ENCODE measurements around the gene OR51A7. TPM values are rescaled to one million over a fixed set of nuclear protein-coding genes. Genes with fewer than 3 reads are reported as not detected.

The OR51A7 gene
- total RNA-seq, 1 donor from 2014 or later: not detected

DNA sequence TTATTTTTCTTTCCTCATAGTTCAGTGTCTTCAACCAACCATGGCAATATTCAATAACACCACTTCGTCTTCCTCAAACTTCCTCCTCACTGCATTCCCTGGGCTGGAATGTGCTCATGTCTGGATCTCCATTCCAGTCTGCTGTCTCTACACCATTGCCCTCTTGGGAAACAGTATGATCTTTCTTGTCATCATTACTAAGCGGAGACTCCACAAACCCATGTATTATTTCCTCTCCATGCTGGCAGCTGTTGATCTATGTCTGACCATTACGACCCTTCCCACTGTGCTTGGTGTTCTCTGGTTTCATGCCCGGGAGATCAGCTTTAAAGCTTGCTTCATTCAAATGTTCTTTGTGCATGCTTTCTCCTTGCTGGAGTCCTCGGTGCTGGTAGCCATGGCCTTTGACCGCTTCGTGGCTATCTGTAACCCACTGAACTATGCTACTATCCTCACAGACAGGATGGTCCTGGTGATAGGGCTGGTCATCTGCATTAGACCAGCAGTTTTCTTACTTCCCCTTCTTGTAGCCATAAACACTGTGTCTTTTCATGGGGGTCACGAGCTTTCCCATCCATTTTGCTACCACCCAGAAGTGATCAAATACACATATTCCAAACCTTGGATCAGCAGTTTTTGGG lies 21.6 kb upstream of the OR51A7 start, which contains the start of gene OR51T1:
OR51T1 (plus strand) TSS at position 41 of the 641 bp plus-strand sequence; CDS start at position 41, 0 bp downstream.
- no peak for DNase-seq (ENCODE audit: low read depth)
- Histone ChIP-seq H3K27me3 (ENCODE audit: control insufficient read depth, insufficient read depth, low read length) (no peaks in the 10 kb centered on the region), H3K4me3 (ENCODE audit: low read depth, low read length) (no peak within 1 kb of the TSS), H3K36me3 (ENCODE audit: control insufficient read depth, insufficient read depth, low read length) (no peaks in the 10 kb centered on the region)
- no peak for TF ChIP-seq CTCF (IDR thresholded peaks at IDR 0.05; ENCODE audit: insufficient read depth, low read length, severe bottlenecking)
- peak; percentile 52 for FAIRE-seq

DNA sequence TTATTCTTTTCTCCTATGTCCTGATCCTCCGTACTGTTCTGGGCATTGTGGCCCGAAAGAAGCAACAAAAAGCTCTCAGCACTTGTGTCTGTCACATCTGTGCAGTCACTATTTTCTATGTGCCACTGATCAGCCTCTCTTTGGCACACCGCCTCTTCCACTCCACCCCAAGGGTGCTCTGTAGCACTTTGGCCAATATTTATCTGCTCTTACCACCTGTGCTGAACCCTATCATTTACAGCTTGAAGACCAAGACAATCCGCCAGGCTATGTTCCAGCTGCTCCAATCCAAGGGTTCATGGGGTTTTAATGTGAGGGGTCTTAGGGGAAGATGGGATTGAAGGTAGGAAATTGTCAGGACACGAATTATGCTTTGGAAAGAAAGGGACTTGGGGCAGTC lies 21.0 kb upstream of the OR51A7 start:
- no peak for FAIRE-seq
- no peak for TF ChIP-seq CTCF (IDR thresholded peaks at IDR 0.05; ENCODE audit: insufficient read depth, low read length, severe bottlenecking)
- H3K27me3 ChIP-seq (ENCODE audit: control insufficient read depth, insufficient read depth, low read length): no peaks in the 10 kb centered on the region
- no peaks in the 10 kb centered on the region for H3K36me3 ChIP-seq (ENCODE audit: control insufficient read depth, insufficient read depth, low read length)
- DNase-seq (ENCODE audit: low read depth): no peak
- H3K4me3 ChIP-seq (ENCODE audit: low read depth, low read length): no peak overlapping the region

DNA sequence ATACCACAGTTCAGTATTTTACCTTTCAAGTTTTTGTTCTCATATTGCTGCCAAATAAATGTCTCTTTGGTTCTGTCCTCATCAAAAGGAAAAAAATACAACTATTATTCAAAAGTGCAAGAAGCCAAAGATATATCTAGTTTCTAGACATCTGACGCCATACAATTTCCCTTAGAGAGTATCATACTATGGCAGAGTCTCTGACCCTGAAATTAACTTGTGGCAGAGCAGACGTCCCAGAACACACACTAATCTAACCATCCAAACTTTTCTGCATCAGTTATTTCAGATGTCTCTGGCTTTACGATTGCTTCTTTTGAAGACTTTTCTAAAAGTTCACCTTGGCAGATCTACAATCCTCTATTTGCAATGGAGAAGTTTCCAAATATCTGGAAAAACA lies 19.2 kb upstream of the OR51A7 start:
- TF ChIP-seq CTCF (IDR thresholded peaks at IDR 0.05; ENCODE audit: insufficient read depth, low read length, severe bottlenecking): no peak
- Histone ChIP-seq H3K4me3 (ENCODE audit: low read depth, low read length) (no peak overlapping the region), H3K36me3 (ENCODE audit: control insufficient read depth, insufficient read depth, low read length) (no peaks in the 10 kb centered on the region), H3K27me3 (ENCODE audit: control insufficient read depth, insufficient read depth, low read length) (no peaks in the 10 kb centered on the region)
- FAIRE-seq (no peak), DNase-seq (ENCODE audit: low read depth) (no peak)

DNA sequence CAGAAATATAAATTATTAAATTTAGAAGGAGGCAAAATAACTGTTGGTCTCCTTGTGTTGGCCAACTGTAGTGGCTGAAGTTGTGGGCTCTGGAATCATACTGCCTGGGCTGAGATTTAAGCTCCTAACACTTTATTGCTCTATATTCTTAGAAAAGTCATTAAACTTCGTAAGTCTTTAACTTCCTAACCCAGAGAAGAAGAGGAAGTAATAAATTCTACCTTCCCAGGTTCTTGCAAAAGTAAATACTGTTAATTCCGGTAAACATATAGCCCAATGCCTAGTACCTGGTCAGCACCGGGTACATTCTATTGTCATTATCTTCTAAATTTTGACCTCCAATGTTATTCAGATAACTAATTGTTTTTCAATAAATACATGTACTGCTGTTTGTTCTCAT lies 17.4 kb upstream of the OR51A7 start:
- FAIRE-seq: no peak
- Histone ChIP-seq H3K4me3 (ENCODE audit: low read depth, low read length) (no peak overlapping the region), H3K27me3 (ENCODE audit: control insufficient read depth, insufficient read depth, low read length) (no peaks in the 10 kb centered on the region), H3K36me3 (ENCODE audit: control insufficient read depth, insufficient read depth, low read length) (no peaks in the 10 kb centered on the region)
- DNase-seq (ENCODE audit: low read depth): no peak
- no peak for TF ChIP-seq CTCF (IDR thresholded peaks at IDR 0.05; ENCODE audit: insufficient read depth, low read length, severe bottlenecking)

GRCh38 chr11:4887591-4887990 lies 16.0 kb upstream of the OR51A7 start:
- FAIRE-seq (no peak), DNase-seq (ENCODE audit: low read depth) (no peak)
- no peaks in the 10 kb centered on the region for H3K36me3 ChIP-seq (ENCODE audit: control insufficient read depth, insufficient read depth, low read length)
- no peaks in the 10 kb centered on the region for H3K27me3 ChIP-seq (ENCODE audit: control insufficient read depth, insufficient read depth, low read length)
- no peak overlapping the region for H3K4me3 ChIP-seq (ENCODE audit: low read depth, low read length)
- no peak for TF ChIP-seq CTCF (IDR thresholded peaks at IDR 0.05; ENCODE audit: insufficient read depth, low read length, severe bottlenecking)

GRCh38 chr11:4890279-4890678 lies 13.3 kb upstream of the OR51A7 start:
- H3K27me3 ChIP-seq (ENCODE audit: control insufficient read depth, insufficient read depth, low read length): no peaks in the 10 kb centered on the region
- no peak overlapping the region for H3K4me3 ChIP-seq (ENCODE audit: low read depth, low read length)
- no peak for TF ChIP-seq CTCF (IDR thresholded peaks at IDR 0.05; ENCODE audit: insufficient read depth, low read length, severe bottlenecking)
- FAIRE-seq: no peak
- no peaks in the 10 kb centered on the region for H3K36me3 ChIP-seq (ENCODE audit: control insufficient read depth, insufficient read depth, low read length)
- no peak for DNase-seq (ENCODE audit: low read depth)
